NCI-H1930 (cell line): ENCODE measurements around the gene SP100.
"Not testable (repeated sequence)": the region's sequence is repeated elsewhere in the genome, so short reads cannot be mapped to it uniquely, and the experiment has no call there.

Experiments used
- DNase-seq, 2 experiments: peaks; one replicate each; lab custom pipeline; 2025; lab: John Stamatoyannopoulos, UW

Gene SP100

GRCh38 chr2:230416061-230416721 lies at the start of gene SP100:
TSS of gene SP100 (plus strand) at chr2:230416201. CDS start at chr2:230416297, 96 bp downstream.
- DNase-seq, result no peak

GRCh38 chr2:230382108-230382507 lies 33.9 kb upstream of the SP100 start:
- no peak for DNase-seq

- DNase-seq, result no peak
Measured at GRCh38 chr2:230383453-230383852, 32.5 kb upstream of the SP100 start.

- no peak for DNase-seq
Measured at GRCh38 chr2:230384986-230385385, 31.0 kb upstream of the SP100 start.

GRCh38 chr2:230394301-230394700 lies 21.7 kb upstream of the SP100 start:
- no peak for DNase-seq

- DNase-seq, result not testable (repeated sequence)
Measured at GRCh38 chr2:230398698-230399097, 17.3 kb upstream of the SP100 start.

- no peak for DNase-seq
Measured at GRCh38 chr2:230400041-230400440, 16.0 kb upstream of the SP100 start.

GRCh38 chr2:230400454-230400853 lies 15.5 kb upstream of the SP100 start:
- no peak for DNase-seq

- DNase-seq, result not testable (repeated sequence)
Measured at GRCh38 chr2:230401026-230401425, 15.0 kb upstream of the SP100 start.

GRCh38 chr2:230403746-230404145 lies 12.3 kb upstream of the SP100 start:
- DNase-seq, result no peak

GRCh38 chr2:230405824-230406223 lies 10.2 kb upstream of the SP100 start:
- no peak for DNase-seq

- DNase-seq, result no peak
Measured at GRCh38 chr2:230408244-230408842, 7.7 kb upstream of the SP100 start.

- DNase-seq, result not testable (repeated sequence)
Measured at GRCh38 chr2:230409316-230409715, 6.7 kb upstream of the SP100 start.

- DNase-seq, result no peak
Measured at GRCh38 chr2:230410263-230410662, 5.7 kb upstream of the SP100 start.

GRCh38 chr2:230410861-230411569 lies 5.0 kb upstream of the SP100 start:
- no peak for DNase-seq

- peak in 1 of 2 experiments; percentile 18 for DNase-seq
Measured at GRCh38 chr2:230411570-230412370, 4.2 kb upstream of the SP100 start.

GRCh38 chr2:230412371-230412711 lies 3.7 kb upstream of the SP100 start:
- DNase-seq, result no peak

GRCh38 chr2:230412846-230413245 lies 3.2 kb upstream of the SP100 start:
- no peak for DNase-seq

- no peak for DNase-seq
Measured at GRCh38 chr2:230413479-230413878, 2.5 kb upstream of the SP100 start.

GRCh38 chr2:230414302-230414701 lies 1.7 kb upstream of the SP100 start:
- no peak for DNase-seq

GRCh38 chr2:230417436-230417835 lies 1.4 kb downstream of the SP100 start:
- no peak for DNase-seq

- DNase-seq, result no peak
Measured at GRCh38 chr2:230418341-230419016, 2.5 kb downstream of the SP100 start.
